Measurements from ENCODE around the gene SPART.

DNA sequence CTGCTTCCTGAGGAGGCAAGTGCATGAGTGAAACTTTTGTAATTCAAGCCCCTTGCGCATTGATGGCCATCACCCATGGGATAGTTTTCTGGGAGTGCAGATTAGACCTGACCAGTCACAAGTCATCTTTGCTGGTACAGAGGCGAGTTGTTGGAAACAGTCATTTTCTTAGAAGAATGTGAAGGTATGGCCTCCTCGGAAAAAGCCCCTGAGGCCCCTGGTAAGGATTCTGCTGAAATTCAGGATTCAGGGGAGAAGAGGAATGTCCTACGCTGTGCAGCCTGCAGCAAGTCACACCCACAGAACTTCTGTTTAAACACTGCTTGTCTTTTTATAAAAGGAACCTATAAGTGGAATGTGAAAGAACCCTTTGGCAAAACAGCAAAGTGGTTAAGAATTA lies 11.0 kb upstream of the SPART start:
- TF ChIP-seq, protein P1, sequence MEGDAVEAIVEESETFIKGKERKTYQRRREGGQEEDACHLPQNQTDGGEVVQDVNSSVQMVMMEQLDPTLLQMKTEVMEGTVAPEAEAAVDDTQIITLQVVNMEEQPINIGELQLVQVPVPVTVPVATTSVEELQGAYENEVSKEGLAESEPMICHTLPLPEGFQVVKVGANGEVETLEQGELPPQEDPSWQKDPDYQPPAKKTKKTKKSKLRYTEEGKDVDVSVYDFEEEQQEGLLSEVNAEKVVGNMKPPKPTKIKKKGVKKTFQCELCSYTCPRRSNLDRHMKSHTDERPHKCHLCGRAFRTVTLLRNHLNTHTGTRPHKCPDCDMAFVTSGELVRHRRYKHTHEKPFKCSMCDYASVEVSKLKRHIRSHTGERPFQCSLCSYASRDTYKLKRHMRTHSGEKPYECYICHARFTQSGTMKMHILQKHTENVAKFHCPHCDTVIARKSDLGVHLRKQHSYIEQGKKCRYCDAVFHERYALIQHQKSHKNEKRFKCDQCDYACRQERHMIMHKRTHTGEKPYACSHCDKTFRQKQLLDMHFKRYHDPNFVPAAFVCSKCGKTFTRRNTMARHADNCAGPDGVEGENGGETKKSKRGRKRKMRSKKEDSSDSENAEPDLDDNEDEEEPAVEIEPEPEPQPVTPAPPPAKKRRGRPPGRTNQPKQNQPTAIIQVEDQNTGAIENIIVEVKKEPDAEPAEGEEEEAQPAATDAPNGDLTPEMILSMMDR (IDR thresholded peaks at IDR 0.05), result no peak
- TF ChIP-seq POLR2A (IDR thresholded peaks at IDR 0.05), result no peak

Data from right lobe of liver (tissue), 4 donors.